Measurements from ENCODE around the gene C16orf78. TPM values are rescaled to one million over a fixed set of nuclear protein-coding genes. Genes with fewer than 3 reads are reported as not detected.

C16orf78 gene
- polyA plus RNA-seq, 3 donors from 2014 or later, result not detected

DNA sequence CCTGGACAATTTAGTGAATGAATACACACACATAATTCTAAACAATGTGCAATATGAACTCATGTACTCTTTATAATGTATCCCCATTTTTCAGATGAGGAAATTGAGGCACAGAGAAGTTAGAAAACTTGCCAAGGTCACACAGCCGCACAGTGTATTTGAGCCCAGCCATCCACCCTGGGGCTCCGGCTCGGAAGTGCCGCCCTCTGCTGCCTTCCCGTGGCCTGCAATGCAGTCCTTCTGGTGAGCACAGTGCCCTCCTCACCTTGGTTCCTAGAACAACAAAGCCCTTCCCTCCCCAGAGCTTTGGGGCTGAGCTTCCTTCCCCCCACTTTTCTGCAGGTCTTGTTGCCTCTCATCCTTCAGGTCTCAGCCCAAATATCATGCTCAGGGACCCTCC lies 63.7 kb downstream of the C16orf78 start:
- no peak overlapping the region for H3K4me3 Mint-ChIP-seq
- H3K27ac Mint-ChIP-seq, result peak overlapping the region in 1 of 6 donors; percentile 21
- no peak for DNase-seq
- H3K36me3 Mint-ChIP-seq, result no peaks in the 10 kb centered on the region
- H3K9me3 Mint-ChIP-seq, result no peaks in the 10 kb centered on the region
- peaks cover 1 to 9% (median 3%) of the 10 kb centered on the region in 3 donors for H3K27me3 Mint-ChIP-seq (ENCODE audit: low read depth in 3 of 3)
- H3K4me1 Mint-ChIP-seq, result peaks cover 16 to 22% of the 10 kb centered on the region in 2 donors

DNA sequence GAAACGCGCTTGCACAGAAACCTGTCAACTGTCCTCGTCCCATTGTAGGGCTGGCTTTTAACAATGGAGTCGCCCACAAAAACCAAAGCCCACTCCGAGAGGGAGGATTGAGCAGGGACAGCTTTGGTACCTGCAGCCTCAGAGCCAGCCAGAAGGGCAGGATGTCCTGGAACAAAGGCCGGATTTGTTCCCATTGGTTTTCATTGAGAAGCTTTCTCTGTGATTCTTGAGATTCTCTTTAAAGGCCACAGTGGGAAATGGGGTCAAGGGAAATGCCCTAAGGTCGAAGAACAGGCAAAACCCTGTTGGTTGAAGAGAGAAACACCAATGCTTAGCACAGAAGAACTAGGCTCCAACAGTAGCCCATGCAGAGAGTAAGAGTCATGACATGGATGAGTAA lies 65.4 kb downstream of the C16orf78 start:
- Mint-ChIP-seq H3K4me3 (no peak overlapping the region), H3K4me1 (peaks cover 26 to 34% of the 10 kb centered on the region in 2 donors), H3K27ac (no peak overlapping the region), H3K36me3 (no peaks in the 10 kb centered on the region), H3K27me3 (ENCODE audit: low read depth in 3 of 3) (peaks cover 1 to 9% (median 1%) of the 10 kb centered on the region in 3 donors), H3K9me3 (no peaks in the 10 kb centered on the region)
- no peak for DNase-seq

DNA sequence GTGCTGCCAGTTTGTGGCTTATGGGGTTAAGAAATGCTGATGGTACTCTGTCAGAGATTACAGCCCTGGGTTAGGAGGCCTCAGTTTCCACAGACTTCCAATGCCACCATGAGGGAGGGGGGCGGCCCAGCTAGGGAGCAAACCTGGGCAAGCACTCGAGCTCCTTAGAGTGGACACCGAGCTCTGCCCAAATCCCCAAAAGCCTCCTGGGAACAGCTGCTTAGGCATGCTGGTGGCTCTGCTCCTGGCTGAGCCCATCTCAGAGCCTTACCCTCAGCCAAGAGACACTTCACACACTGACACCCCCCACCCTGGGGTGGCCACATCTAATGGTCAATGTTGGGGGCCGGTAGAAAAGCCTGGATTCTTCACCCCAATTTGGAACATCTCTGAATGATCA lies 66.1 kb downstream of the C16orf78 start:
- H3K9me3 Mint-ChIP-seq, result no peaks in the 10 kb centered on the region
- H3K27me3 Mint-ChIP-seq (ENCODE audit: low read depth in 3 of 3), result peaks cover 1 to 11% (median 1%) of the 10 kb centered on the region in 3 donors
- no peak for DNase-seq
- H3K4me1 Mint-ChIP-seq, result peaks cover 29 to 34% of the 10 kb centered on the region in 2 donors
- H3K36me3 Mint-ChIP-seq, result no peaks in the 10 kb centered on the region
- no peak overlapping the region for H3K4me3 Mint-ChIP-seq
- no peak overlapping the region for H3K27ac Mint-ChIP-seq

DNA sequence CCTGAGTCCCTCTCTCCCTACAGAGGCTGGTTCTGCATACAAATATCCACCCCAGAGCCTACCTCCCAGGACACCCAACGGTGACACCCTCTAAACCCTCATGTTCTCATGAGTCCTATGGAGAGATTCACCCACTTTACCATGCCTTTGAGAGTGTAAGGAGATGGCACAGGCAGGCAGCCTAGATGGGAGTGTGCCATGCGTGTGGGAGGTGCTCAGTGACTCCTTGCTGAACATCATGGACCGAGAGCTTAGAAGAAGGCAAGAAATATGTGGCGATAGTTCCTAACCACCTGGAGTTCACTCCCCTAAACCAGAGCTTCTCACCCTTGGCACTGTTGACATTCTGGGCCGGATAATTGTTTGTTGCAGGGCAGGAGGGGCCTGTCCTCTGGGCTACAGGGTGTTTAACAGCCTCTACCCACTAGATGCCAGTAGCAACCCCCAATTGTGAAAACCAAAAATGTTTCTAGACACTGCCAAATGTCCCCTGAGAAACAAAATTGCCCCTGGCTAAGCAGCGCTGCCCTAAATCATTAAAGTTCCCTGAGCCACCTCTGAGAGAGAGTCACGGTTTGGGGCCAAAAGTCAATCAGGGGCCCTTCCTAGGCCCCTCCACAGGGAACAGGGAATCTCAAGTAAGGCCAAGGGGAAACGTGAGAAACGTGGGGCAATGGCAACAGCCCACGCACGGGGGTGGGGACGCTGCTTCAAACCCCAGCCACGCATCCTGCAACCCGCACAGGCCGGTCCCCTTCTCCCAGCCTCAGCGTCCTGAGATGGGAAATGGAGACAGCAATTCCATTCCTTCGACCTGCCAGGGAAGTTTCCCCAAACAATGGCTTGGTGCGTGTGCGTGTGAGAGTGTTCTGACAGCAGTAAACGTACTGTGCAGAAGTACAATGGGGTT lies 66.8 kb downstream of the C16orf78 start:
- Mint-ChIP-seq H3K27ac (peak overlapping the region in 3 of 6 donors; percentile 29 to 64 (median 62)), H3K27me3 (ENCODE audit: low read depth in 3 of 3) (peaks cover 1 to 11% (median 1%) of the 10 kb centered on the region in 3 donors), H3K4me1 (peaks cover 29 to 34% of the 10 kb centered on the region in 2 donors), H3K36me3 (no peaks in the 10 kb centered on the region), H3K9me3 (no peaks in the 10 kb centered on the region), H3K4me3 (peak overlapping the region in 2 of 5 donors; percentile 26 to 33)
- no peak for DNase-seq

DNA sequence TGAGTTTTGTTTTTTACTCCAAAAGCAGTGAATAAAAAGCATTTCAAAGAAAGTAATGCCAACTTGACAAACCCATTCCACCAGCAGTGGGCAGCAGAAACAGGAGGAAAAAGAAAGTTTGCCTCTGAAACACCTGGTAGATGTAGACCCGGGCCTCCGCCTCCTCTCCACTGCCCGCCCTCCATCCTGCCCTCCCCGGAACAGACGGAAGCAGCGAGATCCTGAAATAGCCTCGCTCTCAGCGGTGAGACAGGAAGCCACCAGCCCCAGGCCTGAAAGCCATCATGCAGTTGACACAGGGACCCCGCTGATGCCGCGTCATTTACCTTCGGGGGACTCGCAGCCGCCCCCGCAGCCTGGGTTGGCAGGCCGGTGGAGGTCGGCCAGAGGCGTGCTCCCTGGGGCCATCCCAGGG lies 67.8 kb downstream of the C16orf78 start:
- peaks cover 29 to 34% of the 10 kb centered on the region in 2 donors for H3K4me1 Mint-ChIP-seq
- H3K36me3 Mint-ChIP-seq, result no peaks in the 10 kb centered on the region
- no peaks in the 10 kb centered on the region for H3K9me3 Mint-ChIP-seq
- peaks cover 1 to 13% (median 2%) of the 10 kb centered on the region in 3 donors for H3K27me3 Mint-ChIP-seq (ENCODE audit: low read depth in 3 of 3)
- peak; percentile 37 to 50 (median 42) for DNase-seq
- H3K4me3 Mint-ChIP-seq, result peak overlapping the region; percentile 46 to 71 (median 61)
- peak overlapping the region in 5 of 6 donors; percentile 5 to 81 (median 39) for H3K27ac Mint-ChIP-seq

DNA sequence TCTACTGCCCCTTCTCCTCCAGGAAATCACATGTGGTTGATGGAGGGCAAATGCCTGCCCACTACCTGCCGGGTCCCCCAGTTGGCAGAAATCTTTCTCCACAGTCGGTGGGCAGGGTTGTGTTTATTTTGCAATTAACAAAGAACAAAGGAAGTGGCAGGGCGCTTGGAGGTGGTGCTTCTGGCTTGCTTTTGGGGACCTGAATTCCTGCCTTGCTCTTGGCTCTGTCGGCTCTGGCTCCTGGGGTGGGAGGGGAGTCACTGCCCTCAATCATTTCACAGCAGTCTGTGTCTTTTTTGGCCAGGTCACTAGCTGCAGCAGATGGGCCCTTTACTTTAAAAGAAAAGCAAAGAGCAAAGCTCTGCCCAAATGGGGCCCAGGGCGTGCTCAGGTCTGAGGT lies 69.2 kb downstream of the C16orf78 start:
- peaks cover 1 to 9% (median 1%) of the 10 kb centered on the region in 3 donors for H3K27me3 Mint-ChIP-seq (ENCODE audit: low read depth in 3 of 3)
- peak overlapping the region in 4 of 5 donors; percentile 9 to 52 (median 36) for H3K4me3 Mint-ChIP-seq
- DNase-seq, result no peak
- peaks cover 29 to 34% of the 10 kb centered on the region in 2 donors for H3K4me1 Mint-ChIP-seq
- no peaks in the 10 kb centered on the region for H3K36me3 Mint-ChIP-seq
- peak overlapping the region; percentile 6 to 89 (median 65) for H3K27ac Mint-ChIP-seq
- no peaks in the 10 kb centered on the region for H3K9me3 Mint-ChIP-seq

DNA sequence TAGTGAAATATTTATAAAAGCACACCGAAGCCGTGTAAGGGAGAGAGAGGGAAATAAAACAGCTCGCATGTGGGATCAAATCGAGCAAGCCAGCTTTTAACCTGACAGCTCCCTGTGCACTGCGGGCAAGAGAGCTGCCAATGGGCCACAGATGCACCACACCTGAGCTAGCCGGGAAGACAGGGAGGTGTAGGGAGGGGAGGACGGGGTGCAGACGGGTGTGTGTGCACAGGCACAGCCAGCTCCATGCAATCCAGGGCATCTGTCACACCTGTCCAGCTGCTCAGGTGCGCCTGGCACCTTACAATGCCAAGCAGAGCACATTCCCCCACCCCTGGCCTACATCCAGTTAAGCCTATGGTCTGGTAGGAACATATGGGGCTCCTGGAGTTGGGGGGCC lies 70.0 kb downstream of the C16orf78 start:
- Mint-ChIP-seq H3K4me1 (peaks cover 29 to 34% of the 10 kb centered on the region in 2 donors), H3K36me3 (no peaks in the 10 kb centered on the region), H3K27me3 (ENCODE audit: low read depth in 3 of 3) (peaks cover 1 to 3% (median 1%) of the 10 kb centered on the region in 3 donors), H3K27ac (no peak overlapping the region), H3K4me3 (no peak overlapping the region), H3K9me3 (no peaks in the 10 kb centered on the region)
- DNase-seq, result no peak

DNA sequence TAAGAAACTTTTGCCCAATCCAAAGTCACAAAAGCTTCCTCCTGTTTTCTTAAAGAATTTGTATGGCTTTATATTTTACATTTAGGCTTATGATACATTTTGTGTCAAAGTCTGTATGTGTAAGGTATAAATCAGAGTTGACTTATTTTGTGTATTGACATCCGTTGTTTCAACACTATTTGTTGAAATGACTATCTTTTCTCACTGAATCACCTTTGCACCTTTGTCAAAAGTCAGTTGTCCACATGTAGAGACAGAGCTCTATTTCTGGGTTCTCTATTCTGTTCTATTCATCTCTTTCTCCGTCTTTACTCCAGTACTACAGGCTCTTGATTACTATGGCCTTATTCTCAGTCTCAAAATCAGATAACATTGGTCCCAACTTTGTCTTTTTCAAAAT lies 73.2 kb downstream of the C16orf78 start:
- H3K9me3 Mint-ChIP-seq, result no peaks in the 10 kb centered on the region

More for the DNA sequence above, 73.2 kb downstream of the C16orf78 start:
- Mint-ChIP-seq H3K4me3 (no peak overlapping the region), H3K36me3 (no peaks in the 10 kb centered on the region), H3K4me1 (peaks cover 17 to 18% of the 10 kb centered on the region in 2 donors), H3K27me3 (ENCODE audit: low read depth in 3 of 3) (peaks cover 0 to 3% (median 1%) of the 10 kb centered on the region in 3 donors), H3K27ac (no peak overlapping the region)
- DNase-seq, result no peak

Other genes starting within 250 kb of the C16orf78 start
- gene CBLN1, start 92.0 kb upstream of the C16orf78 start, polyA plus RNA-seq, result not detected

Measured in immature natural killer cell (primary cell).